GM12878 (cell line): ENCODE results near the gene NPAS4. TPM values are rescaled to one million over a fixed set of nuclear protein-coding genes. Genes with fewer than 3 reads are reported as not detected.
A peak's percentile ranks its signal among the peaks of the same experiment; 100 is the strongest.

ENCODE experiments used
- ATAC-seq: fragments of 200-7000 bp; cut with Tn5 transposase; 3 replicates; pipeline ENCODE4 v1.9.1; 2020; ENCODE audit warnings: mild to moderate bottlenecking, moderate library complexity
- BruUV-seq: library from RNA; stranded (reverse); fragments of 400-500 nt; replicated peaks from 2 replicates; lab custom pipeline; 2021; lab: Mats Ljungman, UMichigan
- CTCF ChIA-PET: fragments of 300-600 bp; sonication (Branson Sonifier 250); formaldehyde crosslinking; extraction: SDS; loops from one replicate; lab custom pipeline; 2021; ENCODE audit warnings: inconsistent platforms; lab: Yijun Ruan, JAX
- POLR2A ChIA-PET: fragments of 350-600 bp; formaldehyde crosslinking; extraction: SDS; loops from one replicate; lab custom pipeline; 2021; ENCODE audit warnings: inconsistent platforms; lab: Charles Lee
- RAD21 ChIA-PET: fragments of 300-600 bp; sonication (Branson Sonifier 250); formaldehyde crosslinking; loops from one replicate; lab custom pipeline; 2023; ENCODE audit warnings: antibody characterized with exemption; ENCODE audit not compliant: unreplicated experiment; lab: Charles Lee
- SMC1A ChIA-PET: fragments of 300-600 bp; sonication (Branson Sonifier 250); formaldehyde crosslinking; loops from one replicate; lab custom pipeline; 2023; ENCODE audit not compliant: unreplicated experiment, uncharacterized antibody; lab: Charles Lee
- DNase-seq: peaks from one replicate; pipeline ENCODE4 v3.0.0-alpha.2; 2011; ENCODE audit warnings: low read depth, low spot score
- FAIRE-seq: peaks from 3 replicates; lab custom pipeline; 2011; peaks lifted over from hg19 to GRCh38; lab: Jason Lieb, UNC
- H2AFZ ChIP-seq: 2 replicates; pipeline ENCODE4 v1.6.0; 2011; ENCODE audit warnings: low read depth, low read length, control low read depth; ENCODE audit not compliant: control insufficient read depth
- H3K27ac ChIP-seq: 2 replicates; pipeline ENCODE4 v1.5.1; 2011; ENCODE audit warnings: control low read depth; ENCODE audit not compliant: control insufficient read depth, insufficient read depth
- H3K27me3 ChIP-seq, 2 experiments: replicated peaks in 1 of 2; 2 replicates each; pipeline versions ENCODE4 v1.6.0 to v1.6.1; 2011; ENCODE audit warnings: low read length in 1 of 2; ENCODE audit not compliant: control insufficient read depth in 2 of 2, insufficient read depth in 2 of 2
- H3K36me3 ChIP-seq, 2 experiments: 2 replicates each; pipeline ENCODE4 v1.5.1; 2011; ENCODE audit warnings: low read length in 1 of 2; ENCODE audit not compliant: control insufficient read depth in 2 of 2, insufficient read depth in 2 of 2
- H3K4me1 ChIP-seq: 2 replicates; pipeline ENCODE4 v1.6.1; 2011; ENCODE audit warnings: mild to moderate bottlenecking, low read length, moderate library complexity, mixed read lengths; ENCODE audit not compliant: control insufficient read depth, insufficient read depth
- H3K4me2 ChIP-seq: 2 replicates; pipeline ENCODE4 v1.6.0; 2011; ENCODE audit warnings: control low read depth; ENCODE audit not compliant: control insufficient read depth, insufficient read depth
- H3K4me3 ChIP-seq: fragments of 200-600 bp; sonication (generic); 2 replicates; pipeline ENCODE4 v1.5.1; 2016
- H3K79me2 ChIP-seq: 2 replicates; pipeline ENCODE4 v1.6.0; 2011; ENCODE audit warnings: low read length; ENCODE audit not compliant: control insufficient read depth, insufficient read depth
- H3K9ac ChIP-seq: 2 replicates; pipeline ENCODE4 v1.8.0; 2011; ENCODE audit warnings: low read length, control low read depth, mixed read lengths; ENCODE audit not compliant: control insufficient read depth, insufficient read depth
- H3K9me3 ChIP-seq: replicated peaks from 3 replicates; pipeline ENCODE4 v1.5.1; 2011; ENCODE audit warnings: mild to moderate bottlenecking, low read length; ENCODE audit not compliant: control insufficient read depth, insufficient read depth
- H4K20me1 ChIP-seq: 2 replicates; pipeline ENCODE4 v1.6.0; 2011; ENCODE audit not compliant: control insufficient read depth, insufficient read depth
- CREB1 ChIP-seq: IDR thresholded peaks from 2 replicates; pipeline ENCODE4 v1.6.1; 2012; ENCODE audit warnings: low read depth, mild to moderate bottlenecking, inconsistent platforms
- NKRF ChIP-seq: fragments of 450-650 bp; conservative IDR thresholded peaks from 2 replicates; pipeline ENCODE4 v1.6.1; 2017; ENCODE audit warnings: mild to moderate bottlenecking, moderate library complexity
- TBL1XR1 ChIP-seq: IDR thresholded peaks from 2 replicates; pipeline ENCODE4 v1.6.1; 2012; ENCODE audit warnings: low read depth, low read length, improper control_type of control experiment
- YY1 ChIP-seq: IDR thresholded peaks from 2 replicates; pipeline ENCODE4 v1.6.1; 2011; ENCODE audit warnings: low read depth, mild to moderate bottlenecking, low read length
- ZBTB40 ChIP-seq: fragments of 450-650 bp; IDR thresholded peaks from 2 replicates; pipeline ENCODE4 v1.6.1; 2016; ENCODE audit warnings: mild to moderate bottlenecking, moderate library complexity, borderline replicate concordance
- WGBS: methylation state at CpG from one replicate; pipeline ENCODE4 v1.1.6; 2016; ENCODE audit warnings: low lambda C conversion rate; ENCODE audit not compliant: insufficient replicate concordance, insufficient coverage; ENCODE audit errors: missing lambda C conversion rate; 5-methylcytosine and 5-hydroxymethylcytosine counted together
- in situ Hi-C: fragments of 300-500 bp; cut with MboI; formaldehyde crosslinking; loops from 9 replicates; pipeline ENCODE4 v1.14.3; 2018; ENCODE audit warnings: mixed read lengths
- intact Hi-C: fragments of 100-400 bp; cut with micrococcal nuclease; formaldehyde crosslinking; loops from one replicate; pipeline ENCODE4 v1.14.2; 2022; ENCODE audit not compliant: unreplicated experiment
- polyA plus RNA-seq, 11 experiments: library from polyadenylated mRNA; depleted of rRNA in 4 of 11; unstranded in 6 of 11; stranded (reverse) in 5 of 11; fragments of >200 nt; fragmentation: Nextera tagmentation in 4 of 11; fragmentation: Illumina TruSeq in 1 of 11; extraction: Ambion mirVana in 4 of 11; extraction: Trizol in 1 of 11; gene quantifications; 1 replicate in 1 of 11; 2 replicates in 10 of 11; pipeline versions ENCODE4 v1.2.1 to v1.2.3, GENCODE V29; 2011 to 2016; ENCODE audit warnings: inconsistent platforms in 2 of 11, missing spikeins in 2 of 11, low read depth in 1 of 11
- total RNA-seq, 4 experiments: library from RNA; depleted of rRNA in 3 of 4; stranded (reverse); fragments of >200 nt in 3 of 4; fragmentation: Illumina TruSeq in 1 of 4; extraction: Trizol in 1 of 4; gene quantifications; 2 replicates each; pipeline versions ENCODE4 v1.2.1 to v1.2.3, GENCODE V29; 2013 to 2021
- TF ChIP-seq, protein P1 (sequence below): IDR thresholded peaks from 2 replicates; pipeline ENCODE4 v1.6.1; 2012; ENCODE audit warnings: improper control_type of control experiment, low read depth, low read length; ENCODE audit not compliant: insufficient replicate concordance
- TF ChIP-seq, protein P2 (sequence below), 3 experiments: IDR thresholded peaks in 2 of 3; conservative IDR thresholded peaks in 1 of 3; 2 replicates each; pipeline ENCODE4 v1.5.1; 2011; ENCODE audit warnings: low read depth in 3 of 3, low read length in 3 of 3, mild to moderate bottlenecking in 3 of 3, control low read depth in 2 of 3, moderate library complexity in 2 of 3, inconsistent platforms in 1 of 3, mixed read lengths in 1 of 3; ENCODE audit not compliant: control insufficient read depth in 2 of 3, insufficient read depth in 1 of 3; ENCODE audit errors: extremely low read depth in 1 of 3

The NPAS4 gene
- total and polyA plus RNA-seq, 10 of the 15 experiments (the other 5 are each of a cell fraction or from before 2014, with no cell fraction given): 0.03 to 0.18 (median 0.06) TPM; not detected in 7

DNA sequence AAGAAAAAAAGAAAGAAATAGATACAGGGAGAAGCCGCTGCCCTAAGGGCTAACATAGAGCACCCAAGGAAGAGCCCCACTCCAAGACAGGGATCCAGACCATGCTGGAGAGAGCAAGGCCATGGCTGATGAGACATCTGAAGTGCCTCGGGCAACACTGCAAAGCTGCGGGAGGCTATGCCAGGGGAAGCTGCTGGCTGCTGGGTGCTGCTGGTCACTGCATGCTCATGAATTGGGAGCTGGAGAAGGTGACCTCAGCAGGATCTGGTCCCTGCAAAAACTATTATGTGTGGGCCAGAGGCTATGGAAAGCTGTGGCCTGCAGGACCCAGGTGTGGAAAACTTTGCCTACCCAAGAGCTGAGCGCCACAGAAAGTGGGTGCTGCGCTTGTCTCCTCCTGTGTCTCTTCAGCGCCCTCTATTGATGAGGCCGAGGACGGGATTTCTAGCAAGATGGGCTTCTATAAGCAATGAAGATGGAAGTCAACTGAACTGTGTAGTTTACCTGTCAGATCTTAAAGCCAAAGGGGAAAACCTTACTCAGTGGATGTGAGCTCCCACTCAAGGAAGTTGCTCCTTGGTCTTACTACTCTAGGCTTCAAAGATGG is 32.0 kb upstream of the NPAS4 start:
- no TSS peak for BruUV-seq
- ATAC-seq: peak; percentile 90
- ChIA-PET RAD21 (interaction anchor here (0.8 to 2.4 kb wide), 9 partner anchors 9 to 167 kb away, joined by 3 to 34 read pairs (median 5); partner anchors contain the start of gene BRMS1), SMC1A (interaction anchor here (0.9 to 3.8 kb wide), 11 partner anchors 11 to 289 kb away, joined by 3 to 27 read pairs (median 3); partner anchors contain the start of genes MRPL11 and RBM4B), POLR2A (interaction anchor here (0.5 to 1.8 kb wide), 4 partner anchors 12 to 181 kb away, joined by 3 to 5 read pairs (median 4); partner anchors contain the start of gene SLC29A2), CTCF (interaction anchor here (0.5 to 9.0 kb wide), 38 partner anchors 9 to 453 kb away, joined by 3 to 166 read pairs (median 5); partner anchors contain the start of genes B4GAT1, BBS1, BRMS1 and DPP3)
- H3K27ac ChIP-seq: no peak overlapping the region
- no peak for DNase-seq
- no peaks in the 10 kb centered on the region for H3K27me3 ChIP-seq
- intact Hi-C loops (loop anchor here (2.0 kb wide), 1 partner anchor 78 kb away; no protein-coding TSS in a partner anchor), in situ Hi-C loops (no loop called here)
- H3K9ac ChIP-seq: no peak overlapping the region
- H3K4me1 ChIP-seq: peaks cover 2% of the 10 kb centered on the region; the same call in 1 of the 2 replicates
- no peaks in the 10 kb centered on the region for H3K79me2 ChIP-seq
- H3K9me3 ChIP-seq: no peaks in the 10 kb centered on the region
- 29% methylated on average over 8 of the region's 8 CpGs for WGBS
- H2AFZ ChIP-seq: no peak overlapping the region
- H4K20me1 ChIP-seq: no peaks in the 10 kb centered on the region
- no peak overlapping the region for H3K4me2 ChIP-seq
- H3K4me3 ChIP-seq: no peak overlapping the region
- FAIRE-seq: peak; percentile 72
- H3K36me3 ChIP-seq: no peaks in the 10 kb centered on the region
- TF ChIP-seq, protein P1, sequence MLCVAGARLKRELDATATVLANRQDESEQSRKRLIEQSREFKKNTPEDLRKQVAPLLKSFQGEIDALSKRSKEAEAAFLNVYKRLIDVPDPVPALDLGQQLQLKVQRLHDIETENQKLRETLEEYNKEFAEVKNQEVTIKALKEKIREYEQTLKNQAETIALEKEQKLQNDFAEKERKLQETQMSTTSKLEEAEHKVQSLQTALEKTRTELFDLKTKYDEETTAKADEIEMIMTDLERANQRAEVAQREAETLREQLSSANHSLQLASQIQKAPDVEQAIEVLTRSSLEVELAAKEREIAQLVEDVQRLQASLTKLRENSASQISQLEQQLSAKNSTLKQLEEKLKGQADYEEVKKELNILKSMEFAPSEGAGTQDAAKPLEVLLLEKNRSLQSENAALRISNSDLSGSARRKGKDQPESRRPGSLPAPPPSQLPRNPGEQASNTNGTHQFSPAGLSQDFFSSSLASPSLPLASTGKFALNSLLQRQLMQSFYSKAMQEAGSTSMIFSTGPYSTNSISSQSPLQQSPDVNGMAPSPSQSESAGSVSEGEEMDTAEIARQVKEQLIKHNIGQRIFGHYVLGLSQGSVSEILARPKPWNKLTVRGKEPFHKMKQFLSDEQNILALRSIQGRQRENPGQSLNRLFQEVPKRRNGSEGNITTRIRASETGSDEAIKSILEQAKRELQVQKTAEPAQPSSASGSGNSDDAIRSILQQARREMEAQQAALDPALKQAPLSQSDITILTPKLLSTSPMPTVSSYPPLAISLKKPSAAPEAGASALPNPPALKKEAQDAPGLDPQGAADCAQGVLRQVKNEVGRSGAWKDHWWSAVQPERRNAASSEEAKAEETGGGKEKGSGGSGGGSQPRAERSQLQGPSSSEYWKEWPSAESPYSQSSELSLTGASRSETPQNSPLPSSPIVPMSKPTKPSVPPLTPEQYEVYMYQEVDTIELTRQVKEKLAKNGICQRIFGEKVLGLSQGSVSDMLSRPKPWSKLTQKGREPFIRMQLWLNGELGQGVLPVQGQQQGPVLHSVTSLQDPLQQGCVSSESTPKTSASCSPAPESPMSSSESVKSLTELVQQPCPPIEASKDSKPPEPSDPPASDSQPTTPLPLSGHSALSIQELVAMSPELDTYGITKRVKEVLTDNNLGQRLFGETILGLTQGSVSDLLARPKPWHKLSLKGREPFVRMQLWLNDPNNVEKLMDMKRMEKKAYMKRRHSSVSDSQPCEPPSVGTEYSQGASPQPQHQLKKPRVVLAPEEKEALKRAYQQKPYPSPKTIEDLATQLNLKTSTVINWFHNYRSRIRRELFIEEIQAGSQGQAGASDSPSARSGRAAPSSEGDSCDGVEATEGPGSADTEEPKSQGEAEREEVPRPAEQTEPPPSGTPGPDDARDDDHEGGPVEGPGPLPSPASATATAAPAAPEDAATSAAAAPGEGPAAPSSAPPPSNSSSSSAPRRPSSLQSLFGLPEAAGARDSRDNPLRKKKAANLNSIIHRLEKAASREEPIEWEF: no peak
- no peak for TF ChIP-seq ZBTB40
- TF ChIP-seq, protein P2, sequence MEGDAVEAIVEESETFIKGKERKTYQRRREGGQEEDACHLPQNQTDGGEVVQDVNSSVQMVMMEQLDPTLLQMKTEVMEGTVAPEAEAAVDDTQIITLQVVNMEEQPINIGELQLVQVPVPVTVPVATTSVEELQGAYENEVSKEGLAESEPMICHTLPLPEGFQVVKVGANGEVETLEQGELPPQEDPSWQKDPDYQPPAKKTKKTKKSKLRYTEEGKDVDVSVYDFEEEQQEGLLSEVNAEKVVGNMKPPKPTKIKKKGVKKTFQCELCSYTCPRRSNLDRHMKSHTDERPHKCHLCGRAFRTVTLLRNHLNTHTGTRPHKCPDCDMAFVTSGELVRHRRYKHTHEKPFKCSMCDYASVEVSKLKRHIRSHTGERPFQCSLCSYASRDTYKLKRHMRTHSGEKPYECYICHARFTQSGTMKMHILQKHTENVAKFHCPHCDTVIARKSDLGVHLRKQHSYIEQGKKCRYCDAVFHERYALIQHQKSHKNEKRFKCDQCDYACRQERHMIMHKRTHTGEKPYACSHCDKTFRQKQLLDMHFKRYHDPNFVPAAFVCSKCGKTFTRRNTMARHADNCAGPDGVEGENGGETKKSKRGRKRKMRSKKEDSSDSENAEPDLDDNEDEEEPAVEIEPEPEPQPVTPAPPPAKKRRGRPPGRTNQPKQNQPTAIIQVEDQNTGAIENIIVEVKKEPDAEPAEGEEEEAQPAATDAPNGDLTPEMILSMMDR (IDR thresholded peaks at IDR 0.05 in 2 of 3, conservative IDR thresholded peaks at IDR 0.05 in 1 of 3; ENCODE audit: control insufficient read depth in 2 of 3, extremely low read depth in 1 of 3, insufficient read depth in 1 of 3, low read depth in 3 of 3, low read length in 3 of 3): peak; percentile 81 to 90 (median 88)
- 0 out of 2 replicates have a peak, but pooled peaks have one; percentile 17 for TF ChIP-seq NKRF
- TF ChIP-seq CREB1: 0 out of 2 replicates have a peak, but pooled peaks have one; percentile 16
- no peak for TF ChIP-seq TBL1XR1
- 0 out of 2 replicates have a peak, but pooled peaks have one; percentile 36 for TF ChIP-seq YY1
